SH-SY5Y (cell line): Measurements from ENCODE around the gene HOXC5.

ENCODE experiments used
- GATA2 ChIP-seq: IDR thresholded peaks from 2 replicates; pipeline ENCODE4 v1.6.1; 2011; ENCODE audit warnings: mild to moderate bottlenecking, low read depth, low read length
- GATA3 ChIP-seq: IDR thresholded peaks from 2 replicates; pipeline ENCODE4 v1.6.1; 2011; ENCODE audit warnings: low read depth, mild to moderate bottlenecking, low read length, moderate library complexity

- TF ChIP-seq GATA3, result no peak
- TF ChIP-seq GATA2, result no peak
Measured at GRCh38 chr12:54034785-54035310, 2.0 kb downstream of the HOXC5 start.
